ENCODE data around the gene DCAF8. TPM values are rescaled to one million over a fixed set of nuclear protein-coding genes. Genes with fewer than 3 reads are reported as not detected.

DCAF8 gene
- total and polyA plus RNA-seq, 2 experiments from 2014 or later, result 79.7 to 80.4 TPM

- 84 to 87% methylated on average over 13 of the region's 13 CpGs for WGBS, 2 experiments (ENCODE audit: low coverage in 1 of 2, low lambda C conversion rate in 2 of 2, missing lambda C conversion rate in 2 of 2)
- Histone ChIP-seq H2AFZ (no peak overlapping the region), H3F3A (ENCODE audit: insufficient read depth) (peaks cover 48% of the 10 kb centered on the region), H3K4me3 (no peak overlapping the region), H3K27ac (no peak overlapping the region), H3K36me3 (ENCODE audit: low read depth) (peaks cover 88% of the 10 kb centered on the region), H4K20me1 (ENCODE audit: insufficient read depth) (no peaks in the 10 kb centered on the region), H3K4me2 (ENCODE audit: unreplicated experiment) (no peak overlapping the region), H3K27me3 (replicated peaks; ENCODE audit: insufficient read depth) (no peaks in the 10 kb centered on the region), H3K79me2 (ENCODE audit: insufficient read depth) (peaks cover 83% of the 10 kb centered on the region), H3K4me1 (ENCODE audit: insufficient read depth) (peaks cover 20% of the 10 kb centered on the region), H3K9ac (no peak overlapping the region), H3K9me3 (ENCODE audit: low read depth) (no peaks in the 10 kb centered on the region), H3K9me2 (ENCODE audit: insufficient read depth) (no peaks in the 10 kb centered on the region)
- in situ Hi-C loops (cut with MboI), result no loop called here
- no peak for TF ChIP-seq EZH2phosphoT487 (IDR thresholded peaks at IDR 0.05; ENCODE audit: insufficient read depth, low read depth)
- TF ChIP-seq EZH2 (IDR thresholded peaks at IDR 0.05; ENCODE audit: insufficient read depth, poor library complexity, severe bottlenecking), result no peak
- no peak for DNase-seq
Observed at GRCh38 chr1:160307118-160307791, 44.9 kb upstream of the DCAF8 start.

GRCh38 chr1:160300173-160300572 lies 37.8 kb upstream of the DCAF8 start:
- 83 to 84% methylated on average over 7 of the region's 7 CpGs for WGBS, 2 experiments (ENCODE audit: low coverage in 1 of 2, low lambda C conversion rate in 2 of 2, missing lambda C conversion rate in 2 of 2)
- peaks cover 82% of the 10 kb centered on the region for H3K36me3 ChIP-seq (ENCODE audit: low read depth)
- in situ Hi-C loops (cut with MboI), result no loop called here
- H3K4me1 ChIP-seq (ENCODE audit: insufficient read depth), result no peaks in the 10 kb centered on the region
- no peak for TF ChIP-seq EZH2phosphoT487 (IDR thresholded peaks at IDR 0.05; ENCODE audit: insufficient read depth, low read depth)
- no peak for TF ChIP-seq EZH2 (IDR thresholded peaks at IDR 0.05; ENCODE audit: insufficient read depth, poor library complexity, severe bottlenecking)
- H3K9ac ChIP-seq, result no peak overlapping the region
- H3K27me3 ChIP-seq (replicated peaks; ENCODE audit: insufficient read depth), result no peaks in the 10 kb centered on the region
- H3K4me3 ChIP-seq, result no peak overlapping the region
- H4K20me1 ChIP-seq (ENCODE audit: insufficient read depth), result no peaks in the 10 kb centered on the region
- H3K9me3 ChIP-seq (ENCODE audit: low read depth), result no peaks in the 10 kb centered on the region
- H3K9me2 ChIP-seq (ENCODE audit: insufficient read depth), result no peaks in the 10 kb centered on the region
- H3K27ac ChIP-seq, result no peak overlapping the region
- H3F3A ChIP-seq (ENCODE audit: insufficient read depth), result peaks cover 54% of the 10 kb centered on the region
- peaks cover 95% of the 10 kb centered on the region for H3K79me2 ChIP-seq (ENCODE audit: insufficient read depth)
- H3K4me2 ChIP-seq (ENCODE audit: unreplicated experiment), result no peak overlapping the region
- DNase-seq, result no peak
- no peak overlapping the region for H2AFZ ChIP-seq

GRCh38 chr1:160296036-160296435 lies 33.7 kb upstream of the DCAF8 start:
- in situ Hi-C loops (cut with MboI), result no loop called here
- peaks cover 85% of the 10 kb centered on the region for H3F3A ChIP-seq (ENCODE audit: insufficient read depth)
- H3K9me2 ChIP-seq (ENCODE audit: insufficient read depth), result no peaks in the 10 kb centered on the region
- peaks cover 76% of the 10 kb centered on the region for H3K79me2 ChIP-seq (ENCODE audit: insufficient read depth)
- TF ChIP-seq EZH2phosphoT487 (IDR thresholded peaks at IDR 0.05; ENCODE audit: insufficient read depth, low read depth) (no peak), EZH2 (IDR thresholded peaks at IDR 0.05; ENCODE audit: insufficient read depth, poor library complexity, severe bottlenecking) (no peak)
- no peaks in the 10 kb centered on the region for H3K4me1 ChIP-seq (ENCODE audit: insufficient read depth)
- no peak overlapping the region for H2AFZ ChIP-seq
- no peaks in the 10 kb centered on the region for H3K27me3 ChIP-seq (replicated peaks; ENCODE audit: insufficient read depth)
- H3K27ac ChIP-seq, result no peak overlapping the region
- WGBS, 2 experiments (ENCODE audit: low coverage in 1 of 2, low lambda C conversion rate in 2 of 2, missing lambda C conversion rate in 2 of 2), result 100% methylated on average over 1 of the region's 1 CpG
- peaks cover 94% of the 10 kb centered on the region for H3K36me3 ChIP-seq (ENCODE audit: low read depth)
- H3K4me2 ChIP-seq (ENCODE audit: unreplicated experiment), result no peak overlapping the region
- no peaks in the 10 kb centered on the region for H4K20me1 ChIP-seq (ENCODE audit: insufficient read depth)
- no peaks in the 10 kb centered on the region for H3K9me3 ChIP-seq (ENCODE audit: low read depth)
- no peak overlapping the region for H3K9ac ChIP-seq
- H3K4me3 ChIP-seq, result no peak overlapping the region
- no peak for DNase-seq

GRCh38 chr1:160293020-160293968 lies 30.9 kb upstream of the DCAF8 start:
- Histone ChIP-seq H3K79me2 (ENCODE audit: insufficient read depth) (peaks cover 66% of the 10 kb centered on the region), H2AFZ (no peak overlapping the region), H4K20me1 (ENCODE audit: insufficient read depth) (no peaks in the 10 kb centered on the region), H3K4me2 (ENCODE audit: unreplicated experiment) (no peak overlapping the region), H3K27ac (peak overlapping the region; percentile 22; the same call in 1 of the 2 replicates), H3F3A (ENCODE audit: insufficient read depth) (peaks cover 97% of the 10 kb centered on the region), H3K9ac (no peak overlapping the region), H3K36me3 (ENCODE audit: low read depth) (peaks cover 97% of the 10 kb centered on the region), H3K9me2 (ENCODE audit: insufficient read depth) (no peaks in the 10 kb centered on the region), H3K4me3 (no peak overlapping the region), H3K4me1 (ENCODE audit: insufficient read depth) (no peaks in the 10 kb centered on the region), H3K27me3 (replicated peaks; ENCODE audit: insufficient read depth) (no peaks in the 10 kb centered on the region), H3K9me3 (ENCODE audit: low read depth) (no peaks in the 10 kb centered on the region)
- peak; percentile 6 for DNase-seq
- TF ChIP-seq EZH2 (IDR thresholded peaks at IDR 0.05; ENCODE audit: insufficient read depth, poor library complexity, severe bottlenecking) (no peak), EZH2phosphoT487 (IDR thresholded peaks at IDR 0.05; ENCODE audit: insufficient read depth, low read depth) (no peak)
- WGBS, 2 experiments (ENCODE audit: low coverage in 1 of 2, low lambda C conversion rate in 2 of 2, missing lambda C conversion rate in 2 of 2), result 77 to 79% methylated on average over 8 of the region's 8 CpGs
- in situ Hi-C loops (cut with MboI), result no loop called here

Measured in GM23248 (cell line).